HepG2 (cell line): ENCODE measurements around the gene PTX4. TPM values are rescaled to one million over a fixed set of nuclear protein-coding genes. Genes with fewer than 3 reads are reported as not detected.

Experiments used
- ATAC-seq: fragments of 200-7000 bp; cut with Tn5 transposase; 3 replicates; pipeline ENCODE4 v1.9.1; 2020; ENCODE audit warnings: mild to moderate bottlenecking, moderate library complexity
- BruUV-seq: library from RNA; stranded (reverse); fragments of 400-500 nt; replicated peaks from 2 replicates; lab custom pipeline; 2021; lab: Mats Ljungman, UMichigan
- CTCF ChIA-PET: fragments of 300-600 bp; formaldehyde crosslinking; extraction: SDS; loops from one replicate; lab custom pipeline; 2021; ENCODE audit warnings: low total read pairs, inconsistent platforms, low intra/inter-chr PET ratio; lab: Yijun Ruan, JAX
- POLR2A ChIA-PET: fragments of 350-600 bp; sonication (Branson Sonifier 250); formaldehyde crosslinking; loops from one replicate; lab custom pipeline; 2020; ENCODE audit warnings: antibody characterized with exemption, inconsistent platforms; lab: Yijun Ruan, JAX
- DNase-seq: peaks from one replicate; pipeline ENCODE4 v3.0.0-alpha.2; 2015; ENCODE audit warnings: low spot score
- FAIRE-seq: peaks from 3 replicates; lab custom pipeline; 2011; peaks lifted over from hg19 to GRCh38; lab: Jason Lieb, UNC
- H2AFZ ChIP-seq: one replicate; pipeline ENCODE4 v1.6.1; 2011; ENCODE audit warnings: low read length, inconsistent platforms
- H3K27ac ChIP-seq: fragments of 300-600 bp; 3 replicates; pipeline ENCODE4 v1.8.0; 2011; ENCODE audit warnings: mixed run types, mild to moderate bottlenecking, mixed read lengths, low read length, inconsistent platforms; ENCODE audit not compliant: insufficient read depth; ENCODE audit errors: extremely low read length
- H3K27me3 ChIP-seq, 2 experiments: fragments of 200-600 bp in 1 of 2; 2 replicates in 1 of 2; 3 replicates in 1 of 2; pipeline versions ENCODE4 v1.6.0 to v1.8.0; 2011; ENCODE audit warnings: low read length in 2 of 2, mild to moderate bottlenecking in 2 of 2, moderate library complexity in 2 of 2, inconsistent platforms in 1 of 2; ENCODE audit not compliant: insufficient read depth in 2 of 2, control insufficient read depth in 1 of 2
- H3K36me3 ChIP-seq, 2 experiments: fragments of 200-600 bp in 1 of 2; replicated peaks in 1 of 2; 2 replicates in 1 of 2; 3 replicates in 1 of 2; pipeline versions ENCODE4 v1.5.1 to v1.8.0; 2011; ENCODE audit warnings: low read length in 2 of 2, inconsistent platforms in 1 of 2; ENCODE audit not compliant: insufficient read depth in 2 of 2, control insufficient read depth in 1 of 2
- H3K4me1 ChIP-seq: 2 replicates; pipeline ENCODE4 v1.5.1; 2012; ENCODE audit warnings: low read length, inconsistent platforms; ENCODE audit not compliant: insufficient read depth
- H3K4me2 ChIP-seq: 2 replicates; pipeline ENCODE4 v1.6.0; 2011; ENCODE audit warnings: low read depth, low read length, inconsistent platforms
- H3K4me3 ChIP-seq, 3 experiments: fragments of 200-600 bp in 1 of 3; sonication (generic), shearing (Covaris generic) in 1 of 3; replicated peaks in 1 of 3; 2 replicates each; pipeline ENCODE4 v1.5.1; 2011 to 2016; ENCODE audit warnings: low read length in 3 of 3, inconsistent platforms in 2 of 3, low read depth in 2 of 3, mild to moderate bottlenecking in 2 of 3, control low read depth in 1 of 3, mixed read lengths in 1 of 3; ENCODE audit not compliant: insufficient read depth in 1 of 3
- H3K79me2 ChIP-seq: one replicate; pipeline ENCODE4 v1.6.1; 2011; ENCODE audit warnings: low read length, inconsistent platforms; ENCODE audit not compliant: insufficient read depth
- H3K9ac ChIP-seq: 2 replicates; pipeline ENCODE4 v1.6.0; 2011; ENCODE audit warnings: mild to moderate bottlenecking, low read depth, low read length, inconsistent platforms; ENCODE audit not compliant: insufficient read depth
- H3K9me3 ChIP-seq: 2 replicates; pipeline ENCODE4 v1.5.1; 2012; ENCODE audit warnings: mild to moderate bottlenecking, low read length
- H4K20me1 ChIP-seq: 2 replicates; pipeline ENCODE4 v1.6.0; 2011; ENCODE audit warnings: inconsistent platforms, mild to moderate bottlenecking, low read length, moderate library complexity; ENCODE audit not compliant: insufficient read depth
- AKAP8 ChIP-seq: sonication (generic); formaldehyde crosslinking; IDR thresholded peaks from 2 replicates; pipeline ENCODE4 v1.5.1; 2020; ENCODE audit warnings: mild to moderate bottlenecking, missing genetic modification reagents
- ATF1 ChIP-seq: IDR thresholded peaks from 2 replicates; pipeline ENCODE4 v1.6.1; 2016; ENCODE audit warnings: mild to moderate bottlenecking, control low read depth
- BCL3 ChIP-seq: sonication (generic); formaldehyde crosslinking; IDR thresholded peaks from 2 replicates; pipeline ENCODE4 v1.5.1; 2020; ENCODE audit warnings: mild to moderate bottlenecking, missing genetic modification reagents, moderate library complexity
- BRD4 ChIP-seq: sonication (generic); formaldehyde crosslinking; IDR thresholded peaks from 2 replicates; pipeline ENCODE4 v1.4.0; 2020; ENCODE audit warnings: missing genetic modification reagents
- CBFB ChIP-seq: sonication (generic); formaldehyde crosslinking; IDR thresholded peaks from 2 replicates; pipeline ENCODE4 v1.4.0; 2020; ENCODE audit warnings: missing genetic modification reagents
- FIP1L1 ChIP-seq: fragments of 200-400 bp; formaldehyde crosslinking; IDR thresholded peaks from 2 replicates; pipeline ENCODE4 v1.6.1; 2018; ENCODE audit warnings: low read depth, mild to moderate bottlenecking, low read length, moderate library complexity, borderline replicate concordance; ENCODE audit not compliant: insufficient read depth
- GATAD2A ChIP-seq: IDR thresholded peaks from 2 replicates; pipeline ENCODE4 v1.6.1; 2016
- GTF3A ChIP-seq: sonication (generic); formaldehyde crosslinking; conservative IDR thresholded peaks from 2 replicates; pipeline ENCODE4 v1.4.0; 2020; ENCODE audit warnings: mild to moderate bottlenecking, missing genetic modification reagents
- IRF9 ChIP-seq: sonication (generic); formaldehyde crosslinking; IDR thresholded peaks from 2 replicates; pipeline ENCODE4 v1.8.0; 2022; ENCODE audit warnings: missing genetic modification reagents, mild to moderate bottlenecking, borderline replicate concordance
- MED1 ChIP-seq: sonication (generic); formaldehyde crosslinking; IDR thresholded peaks from 2 replicates; pipeline ENCODE4 v1.4.0; 2020; ENCODE audit warnings: missing genetic modification reagents
- NFYB ChIP-seq: sonication (generic); formaldehyde crosslinking; IDR thresholded peaks from 2 replicates; pipeline ENCODE4 v1.4.0; 2020; ENCODE audit warnings: missing genetic modification reagents
- SIN3B ChIP-seq: fragments of 150-350 bp; IDR thresholded peaks from 2 replicates; pipeline ENCODE4 v1.6.1; 2014; ENCODE audit warnings: low read length
- ZFYVE20 ChIP-seq: sonication (generic); formaldehyde crosslinking; IDR thresholded peaks from 2 replicates; pipeline ENCODE4 v1.8.0; 2023; ENCODE audit warnings: low read depth, mild to moderate bottlenecking, moderate library complexity, missing genetic modification reagents, borderline replicate concordance
- ZNF256 ChIP-seq: sonication (generic); formaldehyde crosslinking; conservative IDR thresholded peaks from 2 replicates; pipeline ENCODE4 v1.4.0; 2020; ENCODE audit warnings: missing genetic modification reagents
- ZNF513 ChIP-seq: sonication (generic); formaldehyde crosslinking; conservative IDR thresholded peaks from 2 replicates; pipeline ENCODE4 v1.5.0; 2020; ENCODE audit warnings: missing genetic modification reagents
- WGBS: methylation state at CpG from one replicate; pipeline ENCODE4 v1.1.6; 2017; ENCODE audit warnings: low lambda C conversion rate; 5-methylcytosine and 5-hydroxymethylcytosine counted together
- in situ Hi-C: cut with HindIII; loops from 2 replicates; pipeline ENCODE4 v1.10.0; 2017; ENCODE audit warnings: low pct_unique_long_range_greater_than_20kb; ENCODE audit not compliant: extremely low pct_ligation_motif_present
- intact Hi-C: fragments of 100-400 bp; cut with micrococcal nuclease; formaldehyde crosslinking; loops from one replicate; pipeline ENCODE4 v1.10.0; 2022; ENCODE audit not compliant: unreplicated experiment
- polyA plus RNA-seq, 8 experiments: library from polyadenylated mRNA; depleted of rRNA in 3 of 8; stranded (reverse) in 7 of 8; unstranded in 1 of 8; fragments of >200 nt; fragmentation: Illumina TruSeq in 4 of 8; extraction: Trizol in 4 of 8; gene quantifications; 2 replicates each; pipeline versions ENCODE4 v1.2.1 to v1.2.3, GENCODE V29; 2011 to 2016; ENCODE audit warnings: low read depth in 4 of 8, missing spikeins in 1 of 8, mixed read lengths in 1 of 8; ENCODE audit not compliant: insufficient read depth in 1 of 8
- total RNA-seq, 5 experiments: library from RNA; depleted of rRNA; stranded (reverse); fragments of >200 nt; fragmentation: Illumina TruSeq; extraction: Trizol; gene quantifications; 2 replicates each; pipeline ENCODE4 v1.2.3, GENCODE V29; 2016; ENCODE audit warnings: low read depth in 1 of 5

The PTX4 gene
- total and polyA plus RNA-seq, 2 of the 13 experiments (the other 11 are each of a cell fraction or from before 2014, with no cell fraction given): 0.04 TPM; not detected in 1

GRCh38 chr16:1468426-1468810, 20.3 kb downstream of the PTX4 start:
- 95% methylated on average over 22 of the region's 22 CpGs for WGBS
- no peak overlapping the region for H3K4me2 ChIP-seq
- ATAC-seq (no peak), FAIRE-seq (no peak), DNase-seq (no peak)
- no peak overlapping the region for H3K4me3 ChIP-seq
- BruUV-seq: no TSS peak
- POLR2A ChIA-PET: no interaction called here
- no peaks in the 10 kb centered on the region for H3K27me3 ChIP-seq
- peaks cover 0 to 1% of the 10 kb centered on the region in 2 experiments; a peak in 1 of 5 replicates for H3K36me3 ChIP-seq
- H2AFZ ChIP-seq: no peak overlapping the region
- peaks cover 31% of the 10 kb centered on the region for H3K79me2 ChIP-seq
- peaks cover 34% of the 10 kb centered on the region for H3K4me1 ChIP-seq
- H3K9me3 ChIP-seq: no peaks in the 10 kb centered on the region
- no peak overlapping the region for H3K27ac ChIP-seq
- intact Hi-C loops: no loop called here
- in situ Hi-C loops: no loop called here
- CTCF ChIA-PET: no interaction called here
- TF ChIP-seq IRF9 (CRISPR knock-in tag): no peak
- no peak for TF ChIP-seq MED1 (CRISPR knock-in tag)
- no peak for TF ChIP-seq NFYB (CRISPR knock-in tag)
- TF ChIP-seq ZNF513: no peak
- no peak for TF ChIP-seq CBFB (CRISPR knock-in tag)
- TF ChIP-seq ZFYVE20 (CRISPR knock-in tag): no peak
- TF ChIP-seq GTF3A (CRISPR knock-in tag): no peak
- TF ChIP-seq BRD4 (CRISPR knock-in tag): no peak
- TF ChIP-seq GATAD2A (CRISPR knock-in tag): no peak
- TF ChIP-seq AKAP8: no peak
- no peak for TF ChIP-seq ZNF256 (CRISPR knock-in tag)
- TF ChIP-seq BCL3: no peak
- TF ChIP-seq ATF1 (CRISPR knock-in tag): no peak
- no peak for TF ChIP-seq SIN3B
- no peak for TF ChIP-seq FIP1L1
- H4K20me1 ChIP-seq: no peaks in the 10 kb centered on the region
- H3K9ac ChIP-seq: no peak overlapping the region
